ENCODE data around the gene SPATA9.

- TF ChIP-seq CTCF (conservative IDR thresholded peaks at IDR 0.05) (no peak), ZFX (IDR thresholded peaks at IDR 0.05) (no peak)
Measured at GRCh38 chr5:95689680-95690079, 6.9 kb upstream of the SPATA9 start.
